Amygdala (tissue), 56 donors: Measurements from ENCODE around the gene CYLC1.

Experiments
- DNase-seq, 56 donors: peaks; one replicate each; lab custom pipeline; 2025; lab: John Stamatoyannopoulos, UW

Gene CYLC1, protein sequence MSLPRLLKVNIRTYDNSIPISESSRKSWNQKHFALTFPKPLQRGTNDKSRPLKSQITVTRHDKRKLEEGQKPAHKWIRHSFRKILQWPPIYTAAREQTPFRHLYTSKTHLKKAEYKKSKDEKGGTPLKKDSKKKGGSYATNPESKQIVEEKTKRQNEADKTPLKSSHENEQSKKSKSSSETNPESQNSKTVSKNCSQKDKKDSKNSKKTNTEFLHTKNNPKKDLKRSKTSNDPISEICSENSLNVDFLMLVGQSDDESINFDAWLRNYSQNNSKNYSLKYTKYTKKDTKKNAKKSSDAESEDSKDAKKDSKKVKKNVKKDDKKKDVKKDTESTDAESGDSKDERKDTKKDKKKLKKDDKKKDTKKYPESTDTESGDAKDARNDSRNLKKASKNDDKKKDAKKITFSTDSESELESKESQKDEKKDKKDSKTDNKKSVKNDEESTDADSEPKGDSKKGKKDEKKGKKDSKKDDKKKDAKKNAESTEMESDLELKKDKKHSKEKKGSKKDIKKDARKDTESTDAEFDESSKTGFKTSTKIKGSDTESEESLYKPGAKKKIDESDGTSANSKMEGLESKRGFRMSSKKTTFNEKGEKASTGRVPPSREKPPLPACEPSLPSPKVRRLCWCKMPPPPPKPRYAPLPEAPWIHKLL

DNA sequence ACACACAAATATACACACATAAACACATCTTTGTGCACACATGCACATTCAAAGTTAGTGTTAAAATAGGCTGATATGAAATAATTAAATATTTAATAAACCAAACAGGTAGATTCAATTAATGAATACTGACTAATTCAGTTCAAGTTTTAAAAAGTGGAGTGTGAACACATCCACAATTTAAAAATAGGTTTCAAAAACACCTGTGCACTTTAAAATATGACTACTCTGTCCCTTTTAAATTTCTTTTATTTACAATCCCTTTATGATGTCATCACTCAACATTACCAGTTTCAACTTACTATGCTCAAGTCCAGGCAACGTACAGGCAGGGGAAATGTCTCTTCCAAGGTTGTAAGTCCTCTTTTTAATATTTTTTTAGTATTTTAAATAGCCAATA lies at the start of gene CYLC1:
CYLC1 (plus strand) TSS at position 301 of the 400 bp plus-strand sequence; CDS start at position 338, 37 bp downstream.
- no peak for DNase-seq

DNA sequence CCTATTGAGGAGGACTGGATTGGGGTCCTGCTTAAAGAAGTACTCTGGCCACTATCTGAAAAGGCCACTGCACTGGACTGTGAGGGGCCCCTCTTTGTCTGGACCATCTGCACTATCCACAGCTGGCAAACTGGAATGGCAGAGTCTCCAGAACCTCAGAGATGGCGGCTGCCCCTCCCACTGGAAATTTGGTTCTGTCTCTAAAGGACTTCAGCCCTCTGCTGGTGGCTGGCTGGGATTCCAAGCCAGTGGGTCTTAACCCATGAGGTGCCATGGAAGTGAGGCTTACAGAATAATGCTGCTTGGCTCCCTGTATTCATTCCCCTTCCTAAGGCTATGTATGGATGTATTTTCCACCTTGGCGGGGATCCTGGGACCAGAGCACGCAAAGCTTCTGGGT lies 41.6 kb upstream of the CYLC1 start:
- no peak for DNase-seq

DNA sequence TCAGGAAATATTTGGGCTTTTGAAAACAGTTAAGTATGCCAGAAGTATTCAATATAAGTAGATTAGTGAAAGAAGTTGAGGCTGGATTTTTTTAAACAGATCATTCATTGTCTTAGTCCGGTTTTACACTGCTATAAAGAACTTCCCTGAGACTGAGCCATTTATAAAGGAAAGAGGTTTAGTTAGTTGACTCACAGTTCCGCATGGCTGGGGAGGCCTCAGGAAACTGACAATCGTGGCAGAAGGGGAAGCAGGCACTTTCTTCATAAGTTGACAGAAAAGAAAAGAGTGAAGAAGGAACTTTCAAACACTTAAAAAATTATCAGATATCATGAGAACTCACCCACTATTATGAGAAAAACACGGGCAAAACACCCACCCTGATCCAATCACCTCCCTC lies 31.1 kb upstream of the CYLC1 start:
- no peak for DNase-seq

DNA sequence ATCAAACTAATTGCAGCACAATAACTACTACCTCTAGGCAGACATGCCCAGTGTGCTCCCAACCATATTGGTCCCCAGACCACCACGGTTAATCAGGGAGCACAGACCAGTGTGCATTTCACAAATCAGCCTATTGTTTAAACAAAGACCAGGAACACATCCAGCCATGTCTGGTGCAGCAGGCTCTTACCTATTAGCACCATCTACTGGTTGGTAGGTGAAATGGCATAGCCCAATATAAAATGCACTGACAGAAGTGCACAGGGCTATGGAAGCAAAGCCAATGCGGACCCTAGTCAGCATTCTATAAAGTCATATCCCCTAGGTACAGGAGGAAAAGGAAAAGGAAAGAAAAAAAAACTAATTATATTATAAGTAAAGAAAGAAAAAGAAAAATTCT lies 15.5 kb upstream of the CYLC1 start:
- DNase-seq = peak in 4 of 56 donors; percentile 0 to 2 (median 0)

DNA sequence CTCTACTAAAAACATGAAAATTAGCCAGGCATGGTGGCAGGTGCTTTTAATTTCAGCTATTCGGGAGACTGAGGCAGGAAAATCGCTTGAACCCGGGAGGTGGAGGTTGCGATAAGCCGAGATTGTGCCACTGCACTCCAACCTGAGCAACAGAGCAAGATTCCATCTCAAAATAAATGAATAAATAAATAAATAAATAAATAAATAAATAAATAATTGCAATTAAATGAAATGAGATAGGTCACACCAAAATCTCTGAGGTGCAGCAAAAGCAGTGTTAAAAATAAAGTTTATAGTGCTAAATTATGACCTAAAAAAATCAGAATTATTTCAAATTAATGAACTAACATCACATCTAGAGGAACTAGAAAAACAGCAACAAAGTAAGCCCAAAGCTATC lies 13.6 kb upstream of the CYLC1 start:
- no peak for DNase-seq

DNA sequence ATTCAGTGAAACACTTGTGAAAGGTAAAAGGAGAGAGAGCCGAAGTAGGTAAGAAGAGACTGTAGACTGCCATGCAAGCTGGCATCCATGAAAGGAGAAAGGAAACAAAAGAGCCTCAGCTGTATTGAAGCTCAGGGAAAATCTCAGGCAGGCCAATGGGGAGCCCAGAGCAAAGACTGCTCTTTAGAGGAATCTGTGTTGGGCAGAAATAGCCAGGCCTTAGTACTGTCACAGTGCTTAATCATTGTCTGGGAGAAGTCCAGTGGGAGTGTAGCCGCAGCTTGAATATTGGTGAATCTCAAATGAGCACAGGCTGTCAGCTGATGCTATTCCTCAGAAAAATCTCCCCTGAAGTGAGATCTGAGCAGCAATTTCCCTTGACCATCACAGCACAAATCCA lies 27.6 kb downstream of the CYLC1 start:
- DNase-seq = no peak

DNA sequence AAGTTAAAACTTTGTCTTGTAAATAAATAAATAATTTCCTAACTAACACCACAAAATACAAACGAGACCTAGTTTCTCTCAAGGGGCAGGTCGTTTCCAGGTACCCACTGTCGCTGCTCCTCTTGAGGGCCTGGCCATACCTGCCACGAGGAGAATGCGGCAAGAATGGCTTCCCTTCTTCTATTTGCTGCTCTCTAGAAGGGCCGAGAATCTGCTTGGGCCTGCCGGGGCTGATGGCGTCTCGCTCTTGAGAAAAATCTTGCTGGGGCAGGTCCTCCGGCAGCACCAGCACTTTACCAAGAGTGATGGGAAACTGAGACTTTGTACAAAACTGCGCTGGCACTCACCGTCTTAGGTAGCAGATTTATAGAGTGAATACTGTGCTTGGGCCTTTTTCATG lies 31.5 kb downstream of the CYLC1 start:
- DNase-seq = no peak

DNA sequence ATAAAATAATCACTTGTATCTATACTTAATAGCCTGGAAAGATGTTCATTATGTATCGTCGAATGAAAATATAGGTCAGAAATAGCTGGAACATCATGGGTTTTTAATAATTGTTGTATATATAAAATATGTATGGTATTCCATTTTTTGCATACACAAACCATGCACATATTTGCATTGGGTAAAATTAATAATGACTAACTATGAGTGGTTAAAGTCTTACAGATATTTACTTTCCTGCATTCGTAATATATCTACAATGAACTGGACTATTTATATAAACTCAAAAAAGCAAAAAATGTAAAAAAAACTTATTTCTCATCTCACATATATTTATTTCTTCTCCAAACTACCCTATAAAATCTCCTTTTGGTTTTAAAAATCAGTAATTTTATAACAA lies 46.0 kb downstream of the CYLC1 start:
- no peak for DNase-seq

DNA sequence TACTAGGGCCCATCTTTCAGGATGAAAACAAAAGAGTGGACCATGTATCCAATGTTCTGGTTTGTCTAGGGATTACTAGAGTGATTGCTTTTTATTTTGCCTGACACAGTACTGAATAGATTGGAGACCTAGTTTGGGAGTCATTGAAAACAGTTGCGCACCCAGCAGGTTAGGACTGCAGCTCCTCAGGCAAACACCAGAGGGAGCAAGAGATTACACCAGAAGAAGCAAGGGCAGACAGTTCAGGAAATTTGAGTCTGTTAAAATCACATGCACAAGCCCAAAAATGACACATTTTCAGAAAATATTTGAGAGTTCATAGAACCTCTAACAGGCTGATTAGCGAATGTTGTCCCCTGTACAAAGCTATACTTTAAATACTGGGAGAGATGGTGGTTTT lies 55.6 kb downstream of the CYLC1 start:
- no peak for DNase-seq

DNA sequence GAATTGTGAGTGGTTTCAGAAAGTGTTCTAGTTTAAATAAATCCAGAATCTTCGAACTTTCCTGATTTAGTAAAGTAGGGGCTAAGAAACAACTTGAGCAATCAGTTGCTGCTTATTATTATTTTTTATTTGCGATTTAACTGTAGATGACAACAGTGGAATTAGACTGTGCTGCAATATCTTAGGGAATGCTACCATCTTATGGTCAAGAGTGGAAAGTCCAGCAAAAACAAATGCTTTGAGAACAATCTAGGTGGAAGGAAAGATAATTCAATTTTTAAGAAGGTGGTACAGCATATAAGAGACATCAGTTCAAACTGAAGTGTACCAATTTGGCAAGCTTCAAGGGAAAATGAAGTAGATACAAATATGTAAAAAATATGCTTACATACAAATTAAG lies 73.3 kb downstream of the CYLC1 start:
- DNase-seq = no peak
